NCI-H345 treated with DMSO at 0.1 percent for 48 hours (cell line): Measurements from ENCODE around the gene SEMA3F.
A peak's percentile ranks its signal among the peaks of the same experiment; 100 is the strongest.
"Not testable (repeated sequence)": the region's sequence is repeated elsewhere in the genome, so short reads cannot be mapped to it uniquely, and the experiment has no call there.

ENCODE experiments used
- DNase-seq: peaks from one replicate; lab custom pipeline; 2025; ENCODE audit not compliant: unreplicated experiment; lab: John Stamatoyannopoulos, UW

The SEMA3F gene

GRCh38 chr3:50207359-50208042 lies 52.4 kb downstream of the SEMA3F start:
- no peak for DNase-seq

- no peak for DNase-seq
Observed at GRCh38 chr3:50208677-50209344, 53.7 kb downstream of the SEMA3F start.

GRCh38 chr3:50210176-50210509 lies 55.0 kb downstream of the SEMA3F start:
- DNase-seq: no peak

DNA sequence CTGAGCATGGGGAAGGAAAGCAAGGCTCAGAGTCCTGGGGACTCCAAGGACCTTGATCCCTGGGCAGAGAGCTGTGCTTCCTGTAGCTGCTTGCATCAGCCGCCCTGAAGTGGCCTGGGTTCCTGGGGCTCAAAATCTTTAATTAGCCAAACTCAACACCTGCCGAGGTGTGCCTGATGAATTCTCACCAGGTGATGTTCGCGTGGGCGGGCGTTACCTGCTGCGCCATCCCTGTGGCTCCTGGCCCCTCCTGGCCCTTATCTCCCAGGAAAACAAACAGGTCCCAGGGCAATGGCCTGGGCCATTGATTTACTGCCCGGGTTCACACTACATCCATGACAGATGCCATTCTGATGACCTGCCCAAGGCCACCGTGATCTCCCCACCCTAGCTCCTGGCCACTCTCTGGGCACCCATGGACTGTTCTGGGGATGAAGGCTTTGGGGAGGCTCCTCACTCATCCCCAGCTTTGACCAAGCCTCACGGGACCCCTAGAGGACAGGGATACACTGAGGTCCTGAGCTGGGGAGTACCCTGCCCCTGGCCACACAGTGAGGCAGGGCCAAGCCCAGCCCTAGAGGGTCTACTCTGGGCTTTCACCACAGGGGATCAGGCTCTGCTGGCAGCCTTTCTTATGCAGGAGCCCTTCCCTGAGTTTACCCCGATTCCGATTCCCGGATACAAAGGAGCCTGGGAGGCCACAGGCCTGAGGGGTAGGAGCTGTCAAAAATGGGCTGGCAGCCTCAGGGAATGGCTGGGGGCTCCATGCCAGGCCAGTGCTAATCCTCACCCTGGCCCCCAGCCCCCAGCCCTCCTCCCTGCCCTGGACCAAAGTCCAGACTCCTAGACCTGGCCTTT lies 55.6 kb downstream of the SEMA3F start:
- DNase-seq: peak; percentile 21

DNA sequence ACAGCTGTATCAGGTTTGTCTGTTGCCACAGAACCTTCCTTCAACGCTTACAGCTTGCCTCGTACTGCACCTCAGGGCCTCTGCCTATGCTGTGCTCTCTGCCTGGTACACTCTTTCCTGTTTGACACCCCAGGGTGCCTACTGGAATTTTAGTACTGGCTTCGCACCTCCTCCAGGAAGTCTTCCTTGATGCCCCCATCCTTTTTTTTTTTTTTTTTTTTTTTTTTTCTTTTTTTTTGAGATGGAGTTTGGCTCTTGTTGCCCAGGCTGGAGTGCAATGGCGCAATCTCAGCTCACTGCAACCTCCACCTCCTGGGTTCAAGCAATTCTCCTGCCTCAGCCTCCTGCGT lies 56.2 kb downstream of the SEMA3F start:
- not testable (repeated sequence) for DNase-seq

DNA sequence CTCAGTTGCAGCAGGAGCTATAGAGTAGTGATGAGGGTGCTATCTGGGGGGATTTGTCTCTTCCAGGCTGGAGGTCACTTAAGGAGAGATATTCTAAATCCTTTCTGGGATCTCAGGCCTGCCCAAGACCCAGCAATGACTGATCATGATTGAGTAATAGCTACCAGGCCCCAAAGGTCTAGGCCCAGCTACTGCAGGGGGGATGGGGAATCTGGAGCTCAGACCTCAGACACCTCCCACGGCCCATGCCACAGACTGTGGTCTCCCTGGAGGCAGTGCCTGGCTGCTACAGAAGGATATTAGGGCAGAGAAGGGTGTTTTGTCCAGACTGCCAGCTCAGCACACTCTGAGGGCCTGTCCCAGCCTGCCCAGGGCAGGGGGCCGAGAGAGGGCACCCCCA lies 56.8 kb downstream of the SEMA3F start:
- DNase-seq: no peak

DNA sequence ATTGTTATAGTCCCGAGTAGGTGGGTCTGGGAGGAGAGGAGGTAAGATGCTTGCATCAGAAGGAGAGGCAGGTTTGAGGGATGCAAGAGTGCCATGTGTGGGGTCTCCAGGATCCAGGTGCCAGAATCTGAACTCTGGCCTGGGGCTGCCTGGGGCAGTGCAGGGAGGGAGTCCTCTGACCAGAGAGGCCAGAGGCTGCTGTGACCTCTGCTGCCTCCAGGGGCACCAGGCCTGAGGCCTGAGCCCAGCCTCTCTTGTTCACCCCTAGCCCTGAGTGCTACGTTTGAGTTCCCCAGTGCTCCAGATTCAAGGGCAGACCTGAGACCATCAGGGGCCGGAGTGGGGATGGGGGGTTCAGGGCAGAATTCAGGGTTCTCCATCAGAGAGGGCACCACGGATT lies 57.4 kb downstream of the SEMA3F start:
- no peak for DNase-seq

DNA sequence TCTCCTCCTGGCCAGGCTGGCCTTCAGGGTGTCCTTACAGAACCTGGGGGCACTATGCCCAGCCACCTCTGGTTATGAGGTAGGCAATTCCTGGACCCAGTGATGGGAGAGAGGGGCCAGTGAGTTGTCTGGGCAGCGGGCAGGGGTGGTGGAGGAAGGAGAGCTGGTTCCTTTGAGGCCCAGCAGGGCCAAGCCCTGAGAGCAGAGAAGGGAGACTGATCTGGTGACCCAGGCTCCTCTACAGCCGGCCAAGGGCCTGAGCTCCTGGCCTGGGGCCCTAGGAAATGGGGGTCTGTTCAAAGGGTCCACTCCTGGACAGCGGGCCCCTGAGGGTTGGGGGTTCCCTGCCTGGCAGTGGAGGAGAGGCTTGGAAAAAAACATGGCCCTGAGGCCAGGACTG lies 57.8 kb downstream of the SEMA3F start:
- DNase-seq: no peak

DNA sequence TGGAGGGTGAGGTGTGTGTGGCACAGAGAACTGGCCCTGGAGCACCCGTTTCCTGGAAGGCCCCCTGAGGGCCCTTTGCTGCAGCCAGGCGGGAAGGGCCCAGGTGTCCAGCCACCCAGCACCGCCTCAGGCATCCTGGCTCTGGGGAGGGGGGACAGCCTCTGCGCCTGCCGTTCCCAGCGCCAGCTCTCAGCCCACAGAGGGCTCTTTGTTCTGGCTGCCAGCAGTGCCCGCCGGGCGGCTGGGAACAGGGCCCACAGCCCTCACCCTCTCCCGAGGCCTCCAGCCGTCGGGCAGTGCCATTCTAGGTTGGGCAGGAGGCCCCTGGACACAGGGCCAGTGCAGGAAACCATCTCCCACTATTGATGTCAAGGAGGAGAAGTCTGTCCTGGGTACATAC lies 58.2 kb downstream of the SEMA3F start:
- no peak for DNase-seq

GRCh38 chr3:50214824-50215223 lies 59.7 kb downstream of the SEMA3F start:
- DNase-seq: no peak

DNA sequence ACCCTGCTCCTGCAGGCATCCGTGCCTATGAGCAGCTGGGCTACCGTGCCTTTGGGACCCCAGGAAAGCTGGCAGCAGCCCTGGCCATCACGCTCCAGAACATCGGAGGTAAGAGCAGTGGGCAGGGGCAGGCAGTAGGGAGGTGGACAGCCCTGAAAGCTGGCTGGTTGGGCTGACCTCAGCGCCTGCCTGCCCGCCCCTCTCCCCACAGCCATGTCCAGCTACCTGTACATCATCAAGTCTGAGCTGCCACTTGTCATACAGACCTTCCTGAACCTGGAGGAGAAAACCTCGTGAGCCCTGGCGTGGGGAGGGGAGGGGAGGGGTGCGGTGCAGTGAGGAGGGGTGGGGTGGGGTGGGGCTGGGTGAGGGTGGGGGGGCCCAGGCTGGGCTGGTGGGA lies 60.4 kb downstream of the SEMA3F start:
- DNase-seq: no peak

- no peak for DNase-seq
Observed at GRCh38 chr3:50217681-50218080, 62.6 kb downstream of the SEMA3F start.

DNA sequence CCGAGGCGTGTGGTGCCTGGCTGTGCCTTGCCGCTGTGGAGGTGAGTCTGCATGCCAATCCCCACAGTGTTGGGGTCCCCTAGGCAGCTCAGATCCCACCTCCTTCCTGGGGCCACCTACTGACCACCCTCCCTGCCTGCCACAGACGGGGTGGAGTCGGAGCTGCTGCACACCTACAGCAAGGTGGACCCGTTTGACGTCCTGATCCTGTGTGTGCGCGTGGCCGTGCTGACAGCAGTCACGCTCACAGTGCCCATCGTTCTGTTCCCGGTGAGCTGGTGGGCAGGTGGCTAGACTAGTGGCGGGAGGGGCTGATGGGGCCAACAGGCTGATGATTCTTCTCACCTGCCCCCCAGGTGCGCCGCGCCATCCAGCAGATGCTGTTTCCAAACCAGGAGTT lies 63.3 kb downstream of the SEMA3F start:
- DNase-seq: no peak

DNA sequence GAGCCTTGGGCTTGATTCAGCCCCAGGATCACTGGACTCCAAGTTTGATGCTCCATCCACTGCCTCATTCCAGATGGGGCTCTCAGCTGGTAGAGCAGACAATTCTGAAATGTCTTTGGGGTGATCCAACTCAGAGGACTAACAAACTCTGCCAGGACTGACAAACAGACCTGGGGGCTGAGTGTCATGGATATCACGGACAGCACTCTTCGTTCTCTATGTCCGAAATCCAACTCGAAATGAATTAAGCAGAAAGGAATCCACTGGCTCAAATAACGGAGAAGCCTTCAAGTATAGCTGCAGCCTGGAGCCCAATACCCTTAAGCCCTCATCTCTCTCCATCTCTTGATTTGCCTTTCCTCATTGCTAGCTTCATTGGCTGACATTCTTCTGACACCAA lies 64.2 kb downstream of the SEMA3F start:
- DNase-seq: no peak

GRCh38 chr3:50220109-50220508 lies 65.0 kb downstream of the SEMA3F start:
- DNase-seq: no peak

GRCh38 chr3:50221051-50221410 lies 65.9 kb downstream of the SEMA3F start:
- no peak for DNase-seq

DNA sequence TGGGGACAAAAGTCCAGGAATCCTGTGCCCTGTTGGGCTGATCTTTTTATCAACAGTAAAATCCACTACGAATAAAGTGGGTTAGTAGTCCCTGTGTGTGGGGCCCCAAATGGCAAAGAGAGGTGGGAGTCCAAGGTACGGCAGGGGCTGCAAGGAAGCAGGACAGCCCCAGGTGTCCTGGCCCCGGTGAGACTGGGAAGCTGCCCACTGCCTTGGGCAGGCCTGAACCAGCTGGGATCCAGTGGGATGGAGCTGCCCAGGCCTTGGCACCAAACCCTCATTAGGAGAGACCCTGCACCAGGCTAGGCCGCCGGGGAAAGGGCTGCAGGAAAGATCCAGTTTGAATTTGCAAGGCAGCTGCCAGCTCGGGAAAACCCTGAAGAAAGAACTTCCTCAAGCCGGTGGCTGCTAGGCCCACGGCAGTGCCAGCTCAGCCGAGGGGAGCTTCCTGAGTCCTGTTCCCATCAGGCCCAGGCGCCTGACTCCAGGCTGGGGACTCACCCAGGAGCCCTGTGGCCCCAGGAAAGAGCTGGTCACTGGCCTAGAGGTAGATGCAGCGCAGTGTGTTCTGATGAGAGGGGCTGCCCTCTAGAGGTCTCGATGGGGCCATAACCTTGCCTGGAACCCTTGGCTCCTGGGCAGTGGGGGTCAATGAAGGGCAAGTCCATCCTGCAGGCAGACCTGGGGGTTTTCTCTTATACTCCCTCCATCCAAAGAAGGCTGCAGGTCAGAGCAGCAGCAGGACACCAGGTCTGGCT lies 66.5 kb downstream of the SEMA3F start:
- no peak for DNase-seq

GRCh38 chr3:50222169-50222528 lies 67.0 kb downstream of the SEMA3F start:
- no peak for DNase-seq

DNA sequence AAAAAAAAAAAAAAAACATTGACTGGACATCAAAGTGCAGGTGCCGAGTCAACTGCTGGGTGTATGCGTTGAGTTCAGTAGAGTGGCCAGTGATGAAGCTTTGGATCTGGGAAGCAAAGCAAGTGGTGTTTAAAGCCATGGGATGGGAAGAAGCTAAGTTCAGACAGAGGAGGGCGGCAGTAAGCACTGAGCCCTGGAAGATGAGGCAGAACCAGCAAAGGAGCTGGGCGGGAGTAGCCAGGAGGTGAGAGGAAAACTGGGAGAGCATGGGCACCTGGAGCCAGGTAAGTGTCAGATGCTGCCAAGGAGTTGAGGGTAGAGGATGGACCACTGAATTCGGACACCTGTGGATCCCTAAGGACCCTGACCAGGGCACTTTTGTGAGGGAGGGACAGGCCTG lies 69.5 kb downstream of the SEMA3F start:
- DNase-seq: no peak

GRCh38 chr3:50226888-50227389 lies 71.8 kb downstream of the SEMA3F start:
- peak; percentile 46 for DNase-seq

GRCh38 chr3:50227390-50228183 lies 72.5 kb downstream of the SEMA3F start:
- peak; percentile 70 for DNase-seq
